T follicular helper cell (primary cell): ENCODE measurements around the gene TINCR.
"Not testable (repeated sequence)": the region's sequence is repeated elsewhere in the genome, so short reads cannot be mapped to it uniquely, and the experiment has no call there.

ENCODE experiments used
- DNase-seq: peaks from one replicate; pipeline ENCODE4 v3.0.0-alpha.2; 2020; ENCODE audit warnings: low read depth

TINCR gene

GRCh38 chr19:5558101-5558621, 9.6 kb downstream of the TINCR start:
- no peak for DNase-seq

GRCh38 chr19:5557691-5558090, 10.1 kb downstream of the TINCR start:
- DNase-seq, result no peak

- no peak for DNase-seq
Measured at GRCh38 chr19:5554828-5555227, 12.9 kb downstream of the TINCR start.

DNA sequence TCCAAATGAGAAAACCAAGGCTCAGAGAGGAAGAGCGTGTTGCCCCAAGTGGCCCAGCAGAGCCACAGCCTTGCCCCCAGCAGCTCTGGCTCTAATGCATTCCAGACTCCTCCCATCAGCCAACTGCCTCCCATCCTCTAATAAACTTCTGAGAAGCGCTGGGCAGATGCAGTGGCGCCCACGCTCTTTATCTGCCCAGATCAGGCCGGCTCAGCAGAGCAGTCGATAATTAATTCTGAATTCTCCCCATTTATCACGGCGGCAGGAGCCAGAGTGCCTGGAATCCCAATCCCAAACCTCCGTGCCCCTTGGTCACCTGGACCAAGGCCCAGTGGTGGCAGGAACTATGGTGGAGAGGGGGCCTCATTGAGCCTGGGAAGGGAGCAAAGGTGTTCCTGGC, 13.9 kb downstream of the TINCR start:
- DNase-seq, result no peak

DNA sequence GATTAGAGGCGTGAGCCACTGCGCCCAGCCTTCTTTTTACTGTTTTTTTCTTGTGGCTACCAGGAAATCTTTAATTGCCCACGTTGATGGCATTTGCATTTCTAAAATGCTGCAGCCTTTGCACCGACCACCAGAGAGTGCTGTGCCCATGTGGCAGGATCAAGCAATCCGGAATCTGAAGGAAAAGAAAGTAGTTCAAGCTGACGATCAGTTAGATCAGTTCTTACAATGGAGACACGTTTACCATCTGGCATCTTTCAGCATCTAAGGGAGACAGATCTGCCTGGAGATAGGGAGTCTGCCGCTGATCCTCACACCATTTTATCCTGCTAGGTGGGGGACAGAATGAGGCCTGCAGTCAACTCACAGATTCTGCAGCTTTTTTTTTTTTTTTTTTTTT, 19.9 kb downstream of the TINCR start:
- DNase-seq, result no peak

DNA sequence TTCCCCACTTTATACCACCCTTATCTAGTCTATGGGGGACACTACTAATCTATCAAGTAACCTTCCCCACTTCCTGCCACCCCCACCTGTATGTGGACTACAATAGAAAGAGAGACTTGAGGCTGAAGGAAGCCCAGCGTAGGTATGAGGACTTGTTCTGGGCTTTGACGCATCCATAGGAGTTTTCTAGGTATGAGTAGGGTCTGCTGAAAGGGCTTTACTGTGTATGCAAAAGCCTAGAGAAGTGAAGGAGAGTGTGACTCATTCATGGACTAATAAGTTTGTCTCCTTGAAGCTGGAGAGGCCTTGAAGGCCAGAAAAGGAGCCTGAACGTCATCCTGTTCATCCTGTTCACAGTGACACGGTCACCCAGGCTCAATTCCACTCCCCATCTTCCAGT, 21.8 kb downstream of the TINCR start:
- no peak for DNase-seq

DNA sequence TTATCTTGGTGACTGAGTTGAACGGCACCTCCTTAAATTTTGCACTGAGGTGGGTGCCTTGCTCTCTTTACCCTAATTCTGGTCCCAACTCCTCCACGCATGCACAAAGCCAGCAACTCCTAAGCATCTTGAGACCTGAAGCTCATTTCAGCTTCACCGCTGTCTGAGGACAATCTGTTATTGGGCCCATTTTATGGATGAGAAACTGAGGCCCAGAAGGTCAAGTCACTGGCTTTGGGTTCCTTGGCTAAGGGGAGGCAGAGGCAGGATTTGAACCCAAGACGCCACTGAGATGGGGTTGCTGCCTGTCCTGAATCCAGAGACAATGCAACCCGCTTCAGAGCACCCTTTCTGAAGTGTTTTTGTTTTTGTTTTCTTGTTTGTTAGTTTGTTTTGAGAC, 22.7 kb downstream of the TINCR start:
- no peak for DNase-seq

GRCh38 chr19:5542665-5543064, 25.1 kb downstream of the TINCR start:
- DNase-seq, result no peak

DNA sequence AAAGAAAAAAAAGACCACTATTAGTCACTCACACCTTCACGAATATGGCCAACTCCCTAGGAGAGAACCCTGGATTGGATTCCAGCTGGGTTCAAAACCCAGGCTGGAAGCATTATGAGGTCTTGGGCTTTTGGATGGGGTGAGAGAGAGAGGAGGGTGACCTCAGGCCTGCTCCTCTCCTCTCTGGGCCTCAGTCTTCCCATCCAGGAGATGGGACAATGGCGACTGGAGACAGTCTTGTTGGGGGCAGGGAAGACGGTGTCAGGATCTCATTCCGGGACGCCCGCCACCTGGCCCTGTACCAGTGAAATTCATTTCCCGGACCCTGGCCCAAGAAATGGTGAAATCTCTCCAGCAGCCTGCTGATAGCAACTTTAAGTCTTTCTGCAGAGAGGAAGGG, 26.3 kb downstream of the TINCR start:
- no peak for DNase-seq

- DNase-seq, result no peak
Measured at GRCh38 chr19:5540208-5540607, 27.5 kb downstream of the TINCR start.

- no peak for DNase-seq
Measured at GRCh38 chr19:5537870-5538269, 29.9 kb downstream of the TINCR start.

DNA sequence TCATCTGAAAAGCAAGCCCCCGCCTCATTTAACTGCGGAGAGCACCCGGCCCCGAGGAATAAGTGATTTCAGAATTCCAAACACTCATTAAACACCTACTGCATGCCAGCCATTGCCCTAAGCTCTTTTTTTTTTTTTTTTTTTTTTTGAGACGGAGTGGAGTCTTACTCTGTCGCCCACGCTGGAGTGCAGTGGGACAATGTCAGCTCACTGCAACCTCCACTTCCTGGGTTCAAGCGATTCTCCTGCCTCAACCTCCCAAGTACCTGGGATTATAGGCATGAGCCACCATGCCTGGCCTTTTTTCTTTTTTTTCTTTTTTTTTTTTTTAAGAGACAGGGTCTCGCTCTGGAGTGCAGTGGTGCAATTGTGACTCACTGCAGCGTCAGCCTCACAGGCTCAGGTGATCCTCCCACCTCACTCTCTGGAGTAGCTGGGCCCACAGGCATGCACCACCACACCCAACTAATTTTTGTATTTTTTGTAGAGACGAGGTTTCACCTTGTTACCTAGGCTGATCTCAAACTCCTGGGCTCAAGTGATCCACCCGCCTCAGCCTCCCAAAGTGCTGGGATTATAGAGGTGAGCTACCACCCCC, 30.7 kb downstream of the TINCR start:
- DNase-seq, result not testable (repeated sequence)

DNA sequence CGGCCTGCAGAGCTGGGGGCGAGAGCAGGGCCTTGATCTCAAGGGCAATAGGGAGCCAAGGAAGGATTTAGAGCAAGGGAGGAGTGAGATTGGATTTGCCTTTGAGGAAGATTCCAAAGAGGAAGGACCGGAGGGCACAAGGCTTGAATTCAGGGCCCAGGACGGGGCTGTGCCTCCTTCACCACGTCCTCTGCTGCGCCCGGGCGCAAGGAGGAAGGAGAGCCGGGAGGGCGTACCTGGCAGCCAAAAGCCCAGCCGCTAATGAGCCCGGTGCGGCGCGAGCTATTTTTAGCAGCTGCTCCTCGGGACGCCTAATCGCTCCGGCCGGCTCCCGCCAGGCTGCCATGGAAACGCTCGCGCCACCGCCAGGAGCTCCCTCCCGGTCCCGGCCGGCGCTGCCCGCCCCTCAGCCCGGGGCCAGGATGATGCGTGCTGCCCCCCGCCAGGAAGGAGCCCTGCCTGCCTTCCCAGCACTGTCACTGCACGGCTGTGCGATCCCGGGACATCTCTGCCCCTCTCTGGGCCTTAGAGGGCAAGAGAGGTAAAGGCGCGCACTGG, 31.3 kb downstream of the TINCR start:
- no peak for DNase-seq

GRCh38 chr19:5534787-5535586, 32.8 kb downstream of the TINCR start:
- no peak for DNase-seq

- DNase-seq, result no peak
Measured at GRCh38 chr19:5533257-5533656, 34.5 kb downstream of the TINCR start.

- DNase-seq, result no peak
Measured at GRCh38 chr19:5530701-5531100, 37.1 kb downstream of the TINCR start.

- DNase-seq, result no peak
Measured at GRCh38 chr19:5526691-5527090, 41.1 kb downstream of the TINCR start.

- DNase-seq, result no peak
Measured at GRCh38 chr19:5524081-5524480, 43.7 kb downstream of the TINCR start.

GRCh38 chr19:5522106-5522505, 45.6 kb downstream of the TINCR start:
- no peak for DNase-seq

DNA sequence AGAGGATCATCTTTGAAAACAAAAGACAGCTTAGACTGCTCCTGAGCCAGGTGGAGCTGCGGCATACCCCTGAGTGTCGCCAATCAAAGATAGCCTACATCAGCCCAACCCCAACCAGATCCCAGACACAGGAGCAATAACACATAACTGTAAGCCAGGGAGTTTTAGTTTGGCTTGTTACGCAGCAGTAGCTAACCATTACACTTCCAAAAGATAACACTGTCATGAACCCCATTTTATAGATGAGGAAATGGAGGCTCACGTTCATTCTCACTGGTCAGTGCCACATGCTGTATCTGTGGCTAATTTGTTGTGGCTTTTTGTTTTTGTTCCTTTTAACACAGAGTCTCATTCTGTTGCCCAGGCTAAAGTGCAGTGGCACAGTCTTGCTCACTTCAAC, 47.3 kb downstream of the TINCR start:
- no peak for DNase-seq

DNA sequence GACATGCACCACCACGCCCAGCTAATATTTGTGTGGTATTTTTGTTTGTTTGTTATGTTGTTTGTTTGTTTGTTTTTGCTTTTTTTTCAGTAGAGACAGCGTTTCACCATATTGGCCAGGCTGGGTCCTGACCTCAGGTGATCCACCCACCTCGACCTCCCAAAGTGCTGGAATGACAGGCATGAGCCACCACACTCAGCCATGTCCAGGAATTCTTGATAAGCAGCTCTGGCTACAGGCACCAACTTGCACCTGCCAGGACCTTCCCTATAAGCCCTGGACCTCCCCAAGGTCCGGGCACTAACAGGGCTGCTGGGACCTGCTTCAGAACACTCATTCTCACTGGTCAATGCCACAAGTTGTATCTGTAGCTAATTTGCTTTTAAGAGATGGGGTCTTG, 48.7 kb downstream of the TINCR start:
- no peak for DNase-seq

DNA sequence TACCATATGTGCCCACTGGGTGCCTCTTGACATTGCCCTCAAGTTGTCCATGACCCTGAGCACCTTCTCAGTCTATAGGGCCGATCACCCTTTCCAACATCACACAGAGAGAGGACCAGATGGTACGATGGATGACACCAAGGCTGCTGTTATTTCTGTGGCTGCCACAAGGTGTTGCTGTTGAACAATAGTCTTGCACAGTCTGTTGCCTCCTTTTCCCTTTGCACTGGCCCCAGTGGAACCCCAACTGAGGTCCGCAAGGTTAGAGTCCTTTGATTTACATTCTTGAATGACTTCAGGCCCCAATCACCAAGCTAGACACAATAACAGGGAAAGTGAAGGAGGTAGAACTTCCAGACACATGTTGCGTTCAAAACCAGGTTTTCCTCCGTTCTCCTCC, 52.0 kb downstream of the TINCR start:
- no peak for DNase-seq

DNA sequence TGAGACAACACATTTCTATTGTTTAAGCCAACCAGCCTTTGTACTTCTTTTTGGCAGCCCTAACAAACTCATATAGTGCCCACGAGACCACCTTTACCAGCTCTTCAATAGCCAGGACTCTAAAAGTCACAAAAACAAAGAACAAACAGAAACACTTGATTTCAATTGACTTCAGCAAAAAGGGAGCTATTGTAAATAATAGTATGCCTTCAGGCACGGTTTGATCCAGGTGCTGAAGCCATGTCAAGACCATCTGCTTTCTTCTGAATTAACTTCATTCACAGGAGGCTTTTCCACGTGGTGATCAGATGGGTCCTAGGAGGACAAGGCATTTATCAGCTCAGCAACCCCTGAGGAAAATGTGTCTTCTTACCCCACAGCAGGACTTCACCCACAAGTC, 53.8 kb downstream of the TINCR start:
- DNase-seq, result no peak
